Aorta (tissue), 5 donors: ENCODE measurements around the gene TGFB1. TPM values are rescaled to one million over a fixed set of nuclear protein-coding genes. Genes with fewer than 3 reads are reported as not detected.
A peak's percentile ranks its signal among the peaks of the same experiment; 100 is the strongest.

Source experiments
- ATAC-seq: fragments of 200-7000 bp; cut with Tn5 transposase; one replicate; pipeline ENCODE4 v1.9.1; 2022; ENCODE audit warnings: moderate library complexity; ENCODE audit not compliant: low FRiP score
- DNase-seq, 2 donors: peaks; one replicate each; pipeline ENCODE4 v3.0.0-alpha.2; 2020
- H3K27ac ChIP-seq, 2 donors: one replicate each; pipeline ENCODE4 v1.5.1; 2013; ENCODE audit warnings: low read length in 2 of 2, mild to moderate bottlenecking in 2 of 2, moderate library complexity in 2 of 2, control low read depth in 1 of 2, inconsistent platforms in 1 of 2, low read depth in 1 of 2
- H3K27me3 ChIP-seq, 2 donors: one replicate each; pipeline ENCODE4 v1.6.1; 2013; ENCODE audit warnings: control low read depth in 1 of 2, low read length in 1 of 2, mild to moderate bottlenecking in 1 of 2, moderate library complexity in 1 of 2; ENCODE audit not compliant: insufficient read depth in 2 of 2, control insufficient read depth in 1 of 2
- H3K36me3 ChIP-seq, 2 donors: one replicate each; pipeline ENCODE4 v1.6.1; 2013; ENCODE audit warnings: control low read depth in 1 of 2, low read length in 1 of 2, mild to moderate bottlenecking in 1 of 2; ENCODE audit not compliant: insufficient read depth in 2 of 2, control insufficient read depth in 1 of 2
- H3K4me1 ChIP-seq, 2 donors: one replicate each; pipeline ENCODE4 v1.6.1; 2013; ENCODE audit warnings: low read length in 2 of 2, control low read depth in 1 of 2, mild to moderate bottlenecking in 1 of 2, moderate library complexity in 1 of 2; ENCODE audit not compliant: insufficient read depth in 2 of 2, control insufficient read depth in 1 of 2
- H3K4me3 ChIP-seq, 2 donors: one replicate each; pipeline ENCODE4 v1.5.1; 2013; ENCODE audit warnings: low read length in 2 of 2, control low read depth in 1 of 2, mild to moderate bottlenecking in 1 of 2
- H3K9me3 ChIP-seq: one replicate; pipeline ENCODE4 v1.6.1; 2013; ENCODE audit warnings: mild to moderate bottlenecking, low read length; ENCODE audit not compliant: control insufficient read depth
- WGBS, 2 donors: extraction: QIAGEN DNeasy Blood & Tissue Kit; methylation state at CpG; one replicate each; pipeline ENCODE4 v1.1.7; 2013; 5-methylcytosine and 5-hydroxymethylcytosine counted together
- intact Hi-C, 2 donors: fragments of 100-400 bp; cut with DNase I; formaldehyde crosslinking; loops; one replicate each; pipeline versions ENCODE4 v1.14.2 to v1.15.0; 2022
- polyA plus RNA-seq, 2 donors: library from polyadenylated mRNA; stranded (reverse); fragments of 200-250 nt; gene quantifications; one replicate each; pipeline ENCODE4 v1.2.3, GENCODE V29; 2013
- total RNA-seq, 2 donors: library from RNA; stranded (reverse); fragmentation: NEBNext Ultra II Directional; extraction: Animal tissue kit (Norgen Biotek cat#: 25700); gene quantifications; one replicate each; pipeline ENCODE4 v1.2.1, GENCODE V29; 2021
- donor health status: healthy with polysubstance abuse.
- donor health status: Bipolar disorder and iron deficiency.
- donor health status: DM: no; HTN: no; CAD: no.
- donor health status: DM: no; HTN: no; CAD: no.
- donor health status: DM: yes; HTN: yes; CAD: no.

Gene TGFB1
- total and polyA plus RNA-seq, 4 donors = 25.4 to 97.5 (median 69.1) TPM

DNA sequence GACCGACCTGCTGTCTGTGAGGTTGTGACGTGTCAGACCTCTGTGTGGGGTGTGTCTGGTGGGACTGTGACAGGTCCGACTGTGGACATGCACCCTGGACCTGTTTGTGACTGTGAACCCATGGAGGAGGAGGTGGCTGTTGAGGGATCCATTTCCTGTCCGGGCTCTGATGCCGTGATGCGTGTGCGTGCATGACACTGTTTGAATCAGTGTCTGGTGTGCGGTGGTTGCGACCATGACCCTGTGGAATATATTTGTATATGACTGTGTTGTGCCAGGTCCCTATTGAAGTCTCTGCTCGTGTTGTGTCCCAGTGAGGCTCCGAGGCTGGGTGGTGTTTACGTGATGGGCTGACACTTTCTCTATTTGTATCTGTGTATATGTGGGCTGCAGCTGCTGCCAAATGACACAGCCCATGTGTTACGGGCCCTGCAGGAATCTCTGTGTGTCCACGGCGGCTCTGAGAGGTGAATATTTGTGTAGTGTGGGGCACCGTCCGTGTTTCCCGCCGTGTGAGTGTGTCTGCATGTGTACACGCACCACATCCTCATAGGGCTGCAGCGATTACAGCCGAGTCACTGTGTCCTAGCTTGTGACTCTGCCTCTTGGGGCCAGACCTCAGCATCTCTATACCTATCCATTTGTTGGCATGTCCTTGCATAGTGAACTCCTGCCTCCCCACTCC, 25.4 kb downstream of the TGFB1 start:
- Histone ChIP-seq H3K27ac (no peak overlapping the region), H3K9me3 (no peaks in the 10 kb centered on the region), H3K27me3 (no peaks in the 10 kb centered on the region), H3K4me1 (no peaks in the 10 kb centered on the region), H3K36me3 (peaks cover 0 to 2% of the 10 kb centered on the region in 2 donors), H3K4me3 (no peak overlapping the region)
- ATAC-seq = no peak
- intact Hi-C loops = no loop called here
- WGBS, 2 donors = 76 to 81% methylated on average over 22 of the region's 22 CpGs
- no peak for DNase-seq

DNA sequence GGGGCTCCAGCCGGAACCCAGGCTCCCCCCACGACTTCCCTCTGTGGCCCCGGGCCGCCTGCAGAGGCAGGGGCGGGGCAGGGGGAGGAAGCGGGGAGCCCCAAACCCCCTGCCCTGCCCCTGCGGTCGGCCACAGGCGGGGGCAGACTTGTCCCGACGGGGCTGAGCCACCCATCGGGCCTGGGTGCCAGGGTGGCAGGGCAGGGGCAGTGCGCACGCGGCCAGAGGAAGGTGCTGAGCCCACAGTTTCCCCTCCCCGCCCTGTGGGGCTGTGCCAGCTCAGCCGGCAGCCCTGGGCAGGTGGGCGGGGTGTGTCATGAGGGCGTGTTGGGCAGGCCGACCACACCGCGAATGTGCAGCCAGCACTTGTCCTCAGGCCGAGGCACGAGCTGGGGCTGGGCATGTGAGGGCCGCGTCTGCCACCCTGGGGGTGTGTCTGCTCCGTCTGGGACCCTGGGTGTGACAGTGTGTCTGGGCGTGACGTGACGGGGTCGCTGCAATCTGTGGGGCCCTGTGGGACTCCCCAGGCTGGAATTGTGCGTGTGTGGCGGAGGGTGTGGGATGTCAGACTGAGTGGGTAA, 26.1 kb downstream of the TGFB1 start:
- H3K9me3 ChIP-seq = no peaks in the 10 kb centered on the region
- no peaks in the 10 kb centered on the region for H3K27me3 ChIP-seq
- no peaks in the 10 kb centered on the region for H3K4me1 ChIP-seq
- ATAC-seq (peak; percentile 44), DNase-seq (peak; percentile 85 to 86)
- peak overlapping the region in 1 of 2 donors; percentile 2 for H3K27ac ChIP-seq
- H3K36me3 ChIP-seq = peaks cover 0 to 2% of the 10 kb centered on the region in 2 donors
- H3K4me3 ChIP-seq = no peak overlapping the region
- intact Hi-C loops = no loop called here
- 39 to 60% methylated on average over 32 to 33 of the region's 33 CpGs for WGBS, 2 donors

DNA sequence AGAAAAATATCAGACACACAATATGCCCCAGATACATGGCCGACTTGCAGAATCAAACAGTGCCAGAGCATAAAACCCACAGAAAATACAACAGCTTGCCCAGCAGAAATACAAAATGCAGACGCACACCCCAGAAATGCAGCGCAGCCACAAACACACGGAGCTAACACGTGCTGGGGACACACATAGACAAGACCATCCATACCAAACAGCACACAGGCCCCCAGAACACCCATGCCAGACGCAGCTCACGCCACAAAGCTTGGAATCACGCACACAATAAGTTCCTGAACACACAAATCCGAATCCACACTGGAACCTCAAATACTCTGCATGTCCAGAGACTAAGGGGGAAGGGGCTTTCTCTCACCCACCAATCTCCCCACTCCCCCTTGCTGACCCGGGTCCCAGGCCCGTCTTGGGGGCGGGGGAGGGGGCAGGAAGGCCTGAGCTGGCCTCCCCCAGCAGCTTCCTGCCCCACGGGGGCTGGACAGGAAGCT, 26.6 kb downstream of the TGFB1 start:
- H3K4me1 ChIP-seq = no peaks in the 10 kb centered on the region
- ATAC-seq (no peak), DNase-seq (no peak)
- intact Hi-C loops = no loop called here
- H3K36me3 ChIP-seq = peaks cover 0 to 1% of the 10 kb centered on the region in 2 donors
- H3K4me3 ChIP-seq = no peak overlapping the region
- no peaks in the 10 kb centered on the region for H3K27me3 ChIP-seq
- no peaks in the 10 kb centered on the region for H3K9me3 ChIP-seq
- peak overlapping the region in 1 of 2 donors; percentile 14 for H3K27ac ChIP-seq
- WGBS, 2 donors = 59 to 70% methylated on average over 13 of the region's 13 CpGs

DNA sequence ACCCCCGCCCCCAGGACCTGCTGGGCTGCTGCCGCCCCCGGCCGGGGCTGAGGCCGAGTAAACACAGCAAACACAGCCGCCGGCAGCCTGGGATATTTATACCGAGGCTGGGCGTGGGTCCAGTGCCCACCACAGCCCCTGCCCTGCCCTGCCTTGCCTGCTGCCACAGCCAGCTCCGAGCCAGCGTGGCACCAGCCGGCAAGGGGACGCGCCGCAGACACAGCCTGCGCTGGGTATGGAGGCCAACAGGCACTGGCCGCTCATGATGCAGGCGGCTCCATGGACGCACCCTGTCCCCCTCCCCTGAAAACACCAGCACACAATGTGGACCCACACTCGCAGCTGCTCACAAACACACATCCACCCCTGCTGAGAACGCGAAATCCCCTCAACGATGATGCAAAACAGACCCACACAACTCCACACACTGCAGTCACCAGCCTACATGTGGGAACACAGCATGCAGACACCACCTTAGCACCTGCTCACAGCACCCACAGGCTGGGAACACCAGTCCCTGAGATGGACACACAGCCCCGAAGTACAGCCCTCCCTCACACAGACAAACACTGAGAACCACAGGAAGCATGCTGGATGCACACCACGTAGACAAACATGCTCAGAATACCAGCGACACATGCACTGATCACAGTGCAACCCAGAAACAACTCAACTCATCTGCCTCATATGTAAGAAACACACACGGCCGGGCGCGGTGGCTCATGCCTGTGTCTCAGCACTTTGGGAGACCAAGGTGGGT, 27.6 kb downstream of the TGFB1 start:
- Histone ChIP-seq H3K4me3 (no peak overlapping the region), H3K27ac (peak overlapping the region; percentile 33 to 40), H3K4me1 (no peaks in the 10 kb centered on the region), H3K27me3 (no peaks in the 10 kb centered on the region), H3K36me3 (no peaks in the 10 kb centered on the region), H3K9me3 (no peaks in the 10 kb centered on the region)
- DNase-seq (no peak), ATAC-seq (peak; percentile 6)
- intact Hi-C loops = loop anchor here in 1 of 2 donors (1.0 to 2.0 kb wide), 2 partner anchors 16 to 27 kb away; partner anchors contain the start of genes CCDC97 and TGFB1
- WGBS, 2 donors = 11 to 12% methylated on average over 30 of the region's 30 CpGs

DNA sequence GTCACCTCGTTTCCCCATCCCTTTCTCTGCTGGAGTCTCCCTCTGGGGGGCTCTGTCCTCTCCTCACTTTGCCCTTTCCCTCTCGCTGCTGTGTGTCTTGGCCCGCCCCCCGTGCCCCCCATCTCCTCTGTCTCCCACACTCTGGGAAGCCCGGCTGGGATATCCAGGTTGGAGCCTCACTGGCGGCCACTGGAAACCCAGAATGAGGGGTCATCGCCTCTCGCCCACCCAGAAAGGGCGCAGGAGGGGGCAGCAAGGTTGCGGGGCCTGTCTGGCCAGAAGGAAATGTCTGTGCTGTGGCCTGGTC, 28.1 kb downstream of the TGFB1 start:
- no peaks in the 10 kb centered on the region for H3K27me3 ChIP-seq
- no peak overlapping the region for H3K4me3 ChIP-seq
- peak overlapping the region; percentile 33 to 40 for H3K27ac ChIP-seq
- WGBS, 2 donors = 1 to 3% methylated on average over 10 of the region's 10 CpGs
- DNase-seq (no peak), ATAC-seq (no peak)
- intact Hi-C loops = loop anchor here in 1 of 2 donors (1.0 to 2.0 kb wide), 2 partner anchors 15 to 27 kb away; partner anchors contain the start of genes CCDC97 and TGFB1
- H3K36me3 ChIP-seq = no peaks in the 10 kb centered on the region
- H3K9me3 ChIP-seq = no peaks in the 10 kb centered on the region
- no peaks in the 10 kb centered on the region for H3K4me1 ChIP-seq

DNA sequence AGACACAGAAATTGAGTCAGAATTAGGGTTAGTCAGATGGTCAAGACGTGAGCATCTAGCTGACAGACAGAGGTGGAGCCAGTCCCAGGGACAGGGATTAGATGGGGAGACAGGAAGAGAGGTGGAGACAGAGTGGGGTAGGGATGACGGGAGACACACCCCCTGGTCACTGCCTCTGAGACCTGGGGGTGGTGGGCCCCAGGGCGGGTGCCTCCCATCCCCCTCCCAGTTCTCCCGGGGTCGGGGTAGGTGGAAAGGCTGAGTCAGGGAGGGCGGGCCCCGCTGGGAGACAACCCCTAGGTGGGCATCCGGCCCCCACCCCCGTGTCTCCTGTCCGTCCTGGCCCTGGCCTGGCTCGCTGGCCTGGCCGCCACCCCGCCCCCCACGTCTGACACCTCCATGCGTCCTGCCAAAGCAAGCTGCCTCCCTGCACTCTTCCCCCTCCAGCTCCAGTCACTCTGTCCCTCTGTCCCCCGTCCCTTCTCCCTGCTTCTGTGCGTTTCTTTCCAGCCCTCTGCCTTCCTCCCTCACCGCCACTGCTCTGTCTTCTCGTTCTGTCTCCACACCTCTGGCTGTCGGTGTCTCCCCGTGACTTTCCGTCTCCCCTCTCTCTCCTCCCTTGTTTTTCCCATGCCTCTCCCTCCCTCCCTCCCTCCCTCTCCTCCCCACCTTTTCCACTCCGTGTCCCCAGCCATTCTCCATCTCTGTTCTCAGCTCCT, 28.6 kb downstream of the TGFB1 start:
- H3K27me3 ChIP-seq = no peaks in the 10 kb centered on the region
- H3K4me3 ChIP-seq = no peak overlapping the region
- H3K9me3 ChIP-seq = no peaks in the 10 kb centered on the region
- H3K27ac ChIP-seq = peak overlapping the region; percentile 40 to 81
- WGBS, 2 donors = 2 to 3% methylated on average over 14 to 23 of the region's 23 CpGs
- no peaks in the 10 kb centered on the region for H3K36me3 ChIP-seq
- DNase-seq (peak; percentile 88 to 91), ATAC-seq (peak; percentile 43)
- intact Hi-C loops = loop anchor here (1.0 to 5.0 kb wide), 3 partner anchors 15 to 32 kb away; partner anchors contain the start of genes CCDC97 (in 1 of the 2) and TGFB1 (in 1 of the 2)
- H3K4me1 ChIP-seq = no peaks in the 10 kb centered on the region

DNA sequence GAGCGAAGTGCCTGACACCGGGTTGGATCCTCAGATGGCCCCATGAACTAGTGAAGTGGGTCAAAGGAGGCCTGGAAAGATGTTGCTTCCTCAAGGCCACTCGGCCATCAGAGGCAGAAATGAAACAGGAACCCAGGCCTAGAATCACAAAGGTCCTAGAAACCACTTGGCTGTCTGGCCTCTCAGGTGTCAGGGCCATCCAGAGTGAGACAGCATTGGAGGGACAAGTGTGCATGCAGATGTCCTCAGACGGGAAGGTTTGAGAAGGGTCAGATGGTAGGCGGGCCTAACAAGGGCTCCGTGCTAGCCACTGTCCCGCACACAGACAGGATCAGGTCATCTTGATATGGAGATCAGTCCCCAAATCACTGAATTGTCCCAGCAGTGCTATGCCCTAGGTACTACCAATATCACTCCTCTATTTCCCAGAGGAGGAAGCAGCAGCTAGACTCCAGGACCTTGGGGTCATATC, 29.5 kb downstream of the TGFB1 start:
- H3K27me3 ChIP-seq = no peaks in the 10 kb centered on the region
- intact Hi-C loops = loop anchor here (2.0 to 5.0 kb wide), 2 partner anchors 29 to 33 kb away; partner anchors contain the start of gene TGFB1 (in 1 of the 2)
- no peak for ATAC-seq
- H3K9me3 ChIP-seq = no peaks in the 10 kb centered on the region
- WGBS, 2 donors = 66 to 69% methylated on average over 6 to 7 of the region's 7 CpGs
- DNase-seq = no peak
- no peak overlapping the region for H3K4me3 ChIP-seq
- peak overlapping the region; percentile 40 to 80 for H3K27ac ChIP-seq
- H3K4me1 ChIP-seq = no peaks in the 10 kb centered on the region
- H3K36me3 ChIP-seq = peaks cover 0 to 4% of the 10 kb centered on the region in 2 donors
